GM21423 (cell line): ENCODE measurements around the gene SAMD3.
"Not testable (repeated sequence)": the region's sequence is repeated elsewhere in the genome, so short reads cannot be mapped to it uniquely, and the experiment has no call there.

Experiments
- ATAC-seq: cut with Tn5 transposase; IDR thresholded peaks from one replicate; pipeline ENCODE4 v1.9.1; 2021; ENCODE audit warnings: mild to moderate bottlenecking, moderate library complexity; ENCODE audit not compliant: unreplicated experiment

SAMD3 gene

DNA sequence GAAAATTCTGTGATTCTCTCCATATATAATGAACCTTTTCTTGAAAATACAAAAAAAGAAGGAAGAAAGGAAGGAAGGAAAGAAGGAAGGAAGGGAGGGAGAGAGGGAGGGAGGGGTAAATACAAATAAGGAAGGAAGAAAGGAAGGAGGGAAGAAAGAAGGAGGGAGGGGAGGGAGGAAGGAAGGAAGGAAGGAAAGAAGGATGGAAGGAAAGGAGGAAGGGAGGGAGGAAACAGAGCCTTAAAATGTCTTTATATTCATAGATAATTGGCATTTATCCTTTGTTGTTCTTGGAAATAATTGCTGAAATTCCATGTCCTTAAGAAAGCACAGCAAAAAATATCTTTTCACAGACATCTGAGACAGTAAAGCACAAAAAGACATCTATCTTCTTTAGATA is 40.3 kb downstream of the SAMD3 start:
- no peak for ATAC-seq

DNA sequence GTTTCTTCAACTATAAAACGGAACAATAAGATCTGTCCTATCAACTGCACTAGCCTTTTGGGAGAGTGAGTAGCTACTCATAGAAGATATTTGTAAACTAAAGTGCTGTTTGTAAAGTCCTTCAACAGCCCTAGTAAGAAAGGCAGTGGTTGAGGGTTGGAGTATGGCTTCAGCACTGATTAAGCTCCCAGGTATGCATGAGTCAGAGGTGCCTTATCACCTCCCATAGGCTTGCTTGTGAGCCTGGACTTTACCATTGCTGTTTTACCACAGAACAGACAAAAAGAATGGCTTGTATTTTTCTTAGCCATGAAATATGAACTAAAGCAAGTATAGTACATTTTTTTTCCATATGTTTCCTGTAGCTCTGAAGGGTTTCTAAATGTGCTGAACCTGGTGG is 44.1 kb downstream of the SAMD3 start:
- no peak for ATAC-seq

DNA sequence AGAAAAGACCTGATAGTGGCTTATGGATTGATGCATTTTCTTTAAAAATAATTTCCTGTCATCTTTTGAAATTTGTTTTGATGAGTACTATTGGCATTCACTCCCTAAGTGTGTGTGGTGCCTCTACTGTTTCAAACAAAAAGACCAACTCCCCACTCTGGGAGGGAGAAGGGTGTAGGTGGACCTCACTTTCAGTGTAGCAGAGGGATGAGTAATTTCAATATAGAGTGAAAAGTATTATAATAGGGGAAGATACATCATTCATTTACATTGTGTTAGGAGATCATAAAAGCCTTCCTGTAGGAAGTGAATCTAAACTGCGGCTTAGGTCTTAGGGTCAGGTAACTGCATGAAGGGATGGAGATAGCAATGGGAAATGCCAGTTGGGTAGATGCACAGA is 46.4 kb downstream of the SAMD3 start:
- no peak for ATAC-seq

DNA sequence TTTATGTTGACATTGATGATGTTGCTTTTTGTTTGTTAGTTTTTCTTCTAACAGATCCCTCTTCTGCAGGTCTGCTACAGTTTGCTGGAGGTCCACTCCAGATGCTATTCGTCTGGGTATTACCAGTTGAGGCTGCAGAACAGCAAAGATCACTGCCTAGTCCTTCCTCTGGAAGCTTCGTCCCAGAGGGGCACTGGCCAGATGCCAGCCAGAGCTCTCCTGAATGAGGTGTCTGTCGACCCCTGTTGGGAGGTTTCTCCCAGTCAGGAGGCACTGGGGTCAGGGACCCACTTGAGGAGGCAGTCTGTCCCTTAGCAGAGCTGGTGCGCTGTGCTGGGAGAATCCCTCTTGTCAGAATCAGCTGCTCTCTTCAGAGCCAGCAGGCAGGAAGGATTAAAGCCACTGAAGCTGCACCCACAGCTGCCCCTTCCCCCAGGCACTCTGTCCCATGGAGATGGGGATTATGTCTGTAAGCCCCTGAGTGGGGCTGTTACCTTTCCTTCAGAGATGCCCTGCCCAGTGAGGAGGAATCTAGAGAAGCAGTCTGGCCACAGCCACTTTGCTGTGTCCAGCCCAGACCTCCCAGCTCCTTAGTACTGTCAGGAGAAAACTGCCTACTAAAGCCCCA is 49.3 kb downstream of the SAMD3 start:
- ATAC-seq = not testable (repeated sequence)

DNA sequence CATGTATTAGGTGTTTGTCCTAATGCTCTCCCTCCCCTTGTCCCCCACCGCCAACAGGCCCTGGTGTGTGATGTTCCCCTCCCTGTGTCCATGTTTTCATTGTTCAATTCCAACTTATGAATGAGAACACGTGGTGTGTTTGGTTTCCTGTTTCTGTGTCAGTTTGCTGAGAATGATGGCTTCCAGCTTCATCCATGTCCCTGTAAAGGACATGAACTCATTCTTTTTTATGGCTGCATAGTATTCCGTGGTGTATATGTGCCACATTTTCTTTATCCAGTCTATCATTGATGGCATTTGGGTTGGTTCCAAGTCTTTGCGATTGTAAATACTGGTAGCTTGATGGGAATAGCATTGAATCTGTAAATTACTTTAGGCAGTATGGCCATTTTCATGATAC is 52.6 kb downstream of the SAMD3 start:
- ATAC-seq = not testable (repeated sequence)

DNA sequence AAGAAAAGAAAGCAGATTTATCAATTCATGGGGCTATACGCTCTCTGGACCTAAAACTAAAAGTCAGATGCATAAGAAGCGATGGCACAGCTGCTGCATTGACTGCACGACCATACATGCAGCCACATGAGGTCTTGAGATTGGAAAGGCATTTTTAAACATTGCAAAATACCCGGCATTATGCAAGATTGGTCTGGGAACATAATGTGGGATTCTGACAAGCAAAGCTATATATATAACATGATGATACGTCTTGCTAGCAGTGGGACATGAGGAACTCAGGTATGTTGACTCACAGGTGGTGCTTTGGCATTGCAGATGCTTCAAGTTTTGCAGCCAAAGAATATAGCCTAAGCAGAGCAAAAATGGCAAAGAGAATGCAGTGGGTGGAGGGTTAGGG is 55.1 kb downstream of the SAMD3 start:
- ATAC-seq = no peak

DNA sequence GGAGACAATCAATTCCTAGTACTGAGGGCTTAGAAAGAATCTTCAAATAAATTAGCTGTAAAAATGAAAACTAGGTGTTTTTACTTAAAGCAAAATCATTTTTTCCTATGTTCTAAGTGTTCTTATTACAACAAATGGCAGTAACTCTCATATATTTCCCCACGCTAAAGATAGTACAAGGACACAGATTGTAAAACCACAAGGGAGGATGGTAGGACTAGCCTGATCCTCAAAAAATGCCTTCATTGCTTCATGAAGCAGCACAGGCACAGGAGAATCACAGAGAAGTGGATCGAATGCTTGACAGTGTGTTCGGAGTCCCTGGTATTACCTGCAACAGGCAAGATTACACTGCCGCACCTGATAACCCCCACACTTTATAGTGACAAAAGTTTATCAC is 58.5 kb downstream of the SAMD3 start:
- ATAC-seq = no peak

DNA sequence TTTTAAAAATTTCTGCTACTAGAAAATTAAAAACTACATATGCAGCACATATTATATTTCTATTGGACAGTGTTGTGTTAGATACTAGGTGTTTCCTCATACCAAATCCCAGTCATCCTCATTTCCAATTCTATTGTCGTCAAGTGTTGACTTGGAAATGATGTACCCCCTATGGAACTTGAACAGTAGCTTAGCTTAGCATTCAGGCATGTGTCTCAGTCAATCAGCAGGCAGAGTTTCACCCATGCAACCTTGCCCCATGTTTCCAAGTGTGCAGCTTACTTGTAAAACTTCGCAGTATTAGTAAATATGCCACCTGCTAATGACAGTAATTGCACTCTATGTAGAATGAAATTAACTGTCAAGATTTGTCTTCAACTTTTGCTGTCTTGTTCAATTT is 59.5 kb downstream of the SAMD3 start:
- no peak for ATAC-seq

DNA sequence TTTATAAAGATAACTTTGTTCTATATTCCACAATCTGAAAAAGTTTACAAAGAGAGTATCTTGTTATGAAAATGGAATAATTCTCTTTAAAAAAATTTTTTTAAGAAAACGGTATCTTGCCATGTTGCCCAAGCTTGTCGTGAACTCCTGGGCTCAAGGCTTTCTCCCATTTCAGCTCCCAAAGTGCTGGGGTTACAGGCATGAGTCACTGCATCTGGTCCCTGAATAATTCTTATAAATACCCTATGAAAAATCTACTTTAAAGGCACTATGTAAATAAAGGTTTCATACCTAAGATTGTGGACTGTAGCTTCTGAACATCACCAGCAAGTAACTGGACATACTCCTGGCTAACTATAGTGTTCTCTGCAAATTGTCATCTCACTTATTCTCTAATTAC is 60.3 kb downstream of the SAMD3 start:
- ATAC-seq = no peak

DNA sequence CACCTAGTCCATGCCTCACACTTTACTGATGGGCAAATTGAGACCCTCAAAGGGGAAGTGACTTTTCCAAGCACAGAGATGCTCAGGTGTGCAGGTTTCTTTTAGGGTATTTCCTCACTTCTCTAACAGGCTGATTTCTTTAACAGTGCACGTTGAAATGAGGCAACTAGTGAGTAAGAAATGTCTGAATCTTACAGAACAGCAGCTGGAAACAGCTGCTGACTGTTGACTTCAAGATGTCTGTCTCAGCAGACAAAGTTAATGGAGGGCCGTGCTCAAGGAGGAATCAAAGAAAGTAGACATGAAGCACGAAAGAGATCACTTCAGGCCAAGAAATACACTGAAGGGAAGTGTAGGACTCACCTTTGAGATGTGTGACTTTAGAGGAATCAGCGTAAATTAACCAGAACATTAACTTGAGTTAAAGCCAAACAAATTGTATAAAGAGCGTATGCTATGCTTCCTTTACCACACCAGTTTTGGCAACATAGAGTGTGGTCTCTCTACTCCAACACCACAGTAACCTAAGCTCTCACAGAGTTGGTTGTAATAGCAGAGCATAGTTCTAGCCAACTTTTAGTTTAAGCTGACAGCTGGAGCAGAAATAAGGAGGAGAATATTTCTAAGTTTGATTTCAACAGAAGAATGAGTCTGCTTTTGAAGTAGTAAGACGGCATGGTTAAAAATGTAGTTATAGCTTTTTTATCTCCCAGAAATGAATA is 60.9 kb downstream of the SAMD3 start:
- ATAC-seq = no peak

DNA sequence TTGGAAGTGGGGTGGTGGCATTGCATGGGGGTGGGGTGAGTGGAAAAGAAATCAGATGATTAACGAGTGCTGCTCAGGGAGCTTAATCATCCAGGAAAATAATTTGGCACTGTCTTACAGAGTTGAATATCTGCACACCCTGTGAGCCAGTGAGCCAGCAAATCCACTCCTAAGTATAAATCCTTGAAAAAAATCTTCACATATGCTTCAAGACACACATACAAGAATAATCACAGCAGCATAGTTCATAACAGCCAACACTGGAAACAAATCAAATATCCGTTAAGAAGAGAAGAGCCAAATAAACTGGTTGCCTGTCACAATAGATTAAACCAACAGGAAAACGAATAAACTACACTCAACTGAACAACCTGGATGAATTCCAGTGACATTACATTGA is 62.8 kb downstream of the SAMD3 start:
- ATAC-seq = no peak

DNA sequence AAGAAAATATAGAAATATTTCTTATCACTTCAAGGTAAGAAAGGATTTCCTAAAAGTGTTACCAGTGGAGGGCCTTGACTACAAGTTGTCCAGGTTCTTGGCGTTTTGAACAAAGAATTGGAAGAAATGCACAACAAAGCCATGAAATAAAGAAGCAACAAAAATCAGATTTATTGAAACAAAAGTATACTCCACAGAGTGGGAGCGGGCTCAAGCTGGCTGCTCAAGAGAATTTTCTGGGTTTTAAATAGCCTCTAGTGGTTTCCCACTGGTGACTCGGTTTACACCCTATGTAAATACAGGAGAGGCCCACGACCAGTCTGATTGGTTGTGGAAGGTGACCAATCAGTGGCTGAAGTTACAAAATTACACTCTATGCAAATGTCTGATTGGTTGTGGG is 64.2 kb downstream of the SAMD3 start:
- no peak for ATAC-seq

DNA sequence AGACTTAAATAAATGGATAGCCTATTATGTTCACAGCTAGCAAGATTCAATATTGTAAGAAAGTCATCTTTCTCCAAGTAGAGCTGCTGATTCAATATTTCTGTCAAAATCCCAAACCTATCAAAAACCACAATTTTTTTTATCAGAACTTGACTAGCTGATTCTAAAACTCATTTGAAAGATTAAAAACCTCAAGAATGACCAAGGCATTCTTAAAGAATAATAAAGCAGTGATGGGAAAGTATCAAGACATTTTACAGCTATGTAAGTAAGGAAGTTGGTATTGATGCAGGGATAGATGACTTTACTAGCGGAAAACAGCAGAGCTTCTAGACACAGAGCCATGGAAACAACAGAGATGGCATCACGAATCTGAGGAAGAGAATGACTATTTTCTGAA is 64.7 kb downstream of the SAMD3 start:
- ATAC-seq = no peak

DNA sequence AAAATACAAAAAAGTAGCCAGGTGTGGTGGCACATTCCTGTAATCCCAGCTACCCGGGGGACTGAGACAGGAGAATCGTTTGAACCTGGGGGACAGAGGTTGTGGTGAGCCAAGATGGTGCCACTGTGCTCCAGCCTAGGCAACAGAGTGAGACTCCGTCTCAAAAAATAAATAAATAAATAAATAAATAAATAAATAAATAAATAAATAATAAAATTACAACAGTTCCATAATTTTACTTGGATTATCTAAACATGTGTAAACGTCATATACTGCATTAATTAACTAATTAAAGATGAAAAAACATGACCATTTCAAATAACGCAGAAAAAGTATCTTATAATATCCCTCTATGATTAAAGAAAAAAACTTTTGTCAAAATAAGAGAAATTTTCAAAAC is 65.8 kb downstream of the SAMD3 start:
- no peak for ATAC-seq

DNA sequence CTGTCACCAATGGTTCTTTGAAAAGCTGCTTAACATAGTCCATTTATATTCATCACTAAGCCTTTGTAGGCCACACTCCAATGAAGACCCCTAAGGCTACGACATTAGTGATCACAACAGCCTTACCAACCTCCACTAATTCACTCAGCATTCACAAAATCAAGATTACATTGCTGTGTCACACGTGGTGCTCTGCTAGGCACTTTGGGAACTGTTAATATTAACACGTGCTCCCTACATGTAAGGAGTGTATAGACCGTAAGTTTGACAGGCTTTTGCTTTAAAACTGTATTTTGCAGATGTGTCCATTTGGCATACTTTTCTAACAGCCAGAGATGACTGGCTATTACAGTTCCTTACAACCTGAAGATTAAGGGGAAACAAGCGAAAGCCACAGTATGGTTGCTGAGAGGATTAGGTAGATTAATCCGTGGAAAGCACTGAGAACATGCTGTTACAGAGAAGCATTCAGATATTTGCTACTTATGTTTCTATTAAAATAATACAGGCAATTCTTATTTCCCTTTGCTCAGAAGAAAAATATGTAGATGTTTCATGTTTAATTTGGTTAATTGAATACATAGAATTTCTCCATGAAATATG is 69.7 kb downstream of the SAMD3 start:
- ATAC-seq = no peak

DNA sequence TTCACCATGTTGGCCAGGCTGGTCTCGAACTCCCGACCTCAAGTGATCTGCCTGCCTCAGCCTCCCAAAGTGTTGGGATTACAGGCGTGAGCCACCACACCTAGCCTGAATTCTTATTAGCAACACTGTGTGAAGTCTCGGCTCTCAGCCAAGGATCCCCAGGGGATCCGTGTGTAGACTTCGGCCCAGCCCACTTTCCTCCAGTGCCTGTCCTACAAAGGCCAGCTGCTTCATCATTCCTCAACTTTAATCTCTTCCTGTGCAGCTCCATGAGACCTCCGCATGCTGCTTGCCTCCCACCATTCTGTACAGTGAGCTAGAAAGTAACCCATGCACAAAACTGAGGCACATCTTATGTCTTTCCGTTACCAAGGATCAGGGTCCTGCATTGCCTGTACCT is 71.8 kb downstream of the SAMD3 start:
- no peak for ATAC-seq

DNA sequence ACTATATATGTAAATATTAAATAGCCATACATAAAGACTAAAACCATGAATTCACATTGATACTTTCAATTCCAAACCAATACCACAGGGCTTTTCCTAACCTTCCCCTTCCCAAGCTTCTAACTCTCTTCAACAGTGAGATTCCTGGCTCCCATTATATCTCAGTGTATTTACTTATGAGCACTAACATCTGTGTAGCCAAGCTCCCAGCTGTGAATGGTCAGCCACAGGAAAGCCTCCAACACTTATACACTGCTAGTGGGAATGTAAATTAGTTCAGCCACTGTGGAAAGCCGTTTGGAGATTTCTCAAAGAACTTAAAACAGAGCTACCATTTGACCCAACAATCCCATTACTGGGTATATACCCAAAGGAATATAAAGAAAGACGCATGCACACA is 73.7 kb downstream of the SAMD3 start:
- not testable (repeated sequence) for ATAC-seq

DNA sequence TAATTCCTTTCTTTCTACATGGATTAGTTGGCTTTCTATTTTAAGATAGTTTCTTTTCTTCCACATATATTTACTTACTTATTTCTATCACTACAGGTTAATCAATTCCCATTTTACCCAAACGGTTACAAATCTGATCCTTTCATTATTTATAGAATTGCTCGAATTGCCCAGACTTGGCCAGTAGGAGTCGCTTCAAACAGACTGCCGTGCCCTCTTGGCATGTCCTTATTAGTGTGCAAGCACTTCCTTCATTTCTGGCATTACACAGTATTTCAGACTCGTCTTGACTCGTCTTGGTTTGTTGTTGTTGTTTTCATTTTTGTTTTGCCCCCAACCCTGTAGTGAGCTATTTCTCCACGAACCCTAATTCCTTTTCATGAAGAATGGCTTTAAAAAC is 74.6 kb downstream of the SAMD3 start:
- ATAC-seq = no peak

DNA sequence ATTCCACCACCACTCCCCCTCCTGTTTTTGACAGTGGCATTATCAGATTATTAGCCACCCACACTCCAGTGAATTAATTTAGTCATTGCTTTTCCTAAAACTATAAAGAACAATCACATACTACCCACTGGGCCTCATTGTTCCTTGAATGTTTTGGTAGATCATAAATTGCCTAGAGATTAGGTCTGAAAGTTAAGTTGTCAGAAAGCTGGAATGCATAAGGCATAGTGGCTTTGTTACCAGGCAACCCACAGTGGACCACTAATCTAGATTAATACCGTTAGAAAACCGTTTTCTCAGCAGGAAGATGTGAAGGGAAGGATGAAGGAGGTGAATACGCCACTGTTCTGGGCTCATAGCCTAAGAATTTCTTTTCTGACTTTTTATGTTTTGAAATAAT is 75.6 kb downstream of the SAMD3 start:
- ATAC-seq = no peak

DNA sequence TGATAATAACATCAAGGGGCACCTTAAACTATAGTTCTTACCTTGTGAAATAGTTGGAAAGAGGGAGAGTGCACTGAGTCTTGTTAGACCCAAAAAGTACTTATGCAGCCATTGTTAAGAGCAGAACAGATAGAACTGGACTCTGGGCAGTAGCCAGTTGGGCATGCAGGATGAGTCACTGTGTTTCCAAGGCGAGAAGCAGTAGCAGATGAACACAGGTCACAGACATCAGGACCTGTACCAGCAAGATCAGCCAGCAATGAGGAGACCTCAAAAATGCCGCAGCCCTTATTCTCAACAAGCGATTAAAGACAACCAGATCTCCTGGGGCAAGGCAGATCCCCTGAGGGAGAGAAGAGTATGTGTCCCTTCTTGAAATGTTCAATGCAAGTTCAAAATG is 79.0 kb downstream of the SAMD3 start:
- ATAC-seq = no peak

DNA sequence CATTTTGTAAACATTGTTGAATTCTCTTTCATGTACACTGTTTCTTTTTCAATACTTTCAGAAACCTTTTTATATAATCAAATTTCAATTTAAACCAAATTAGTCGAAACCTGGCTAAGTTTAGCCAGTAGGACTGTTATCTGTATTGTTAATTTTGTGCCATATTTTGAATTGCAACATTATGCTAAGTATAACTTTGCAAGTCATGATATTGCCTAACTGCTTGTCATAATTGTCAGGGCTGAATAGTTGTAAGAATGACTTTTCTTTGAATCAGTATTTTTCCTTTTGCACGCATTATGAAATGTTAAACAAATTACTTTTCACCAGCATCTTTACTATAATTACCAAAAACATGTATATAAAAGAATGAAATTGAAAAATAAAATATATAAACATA is 82.7 kb downstream of the SAMD3 start:
- no peak for ATAC-seq

DNA sequence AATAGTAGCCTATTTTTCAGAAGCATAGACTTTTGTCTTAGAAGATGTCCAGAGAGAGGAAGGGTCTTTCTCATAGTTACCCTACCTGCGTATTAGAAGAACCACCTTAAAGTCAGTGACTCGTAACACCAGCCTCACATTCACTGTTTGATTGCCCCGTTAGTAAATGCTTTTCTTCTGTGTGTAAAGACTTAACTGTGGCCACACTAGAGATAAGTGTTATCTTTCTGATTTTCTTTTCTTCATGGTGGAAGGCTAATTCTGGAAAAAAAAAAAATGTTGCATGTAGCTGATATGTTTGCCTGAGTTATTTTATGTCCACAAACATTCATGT is 83.9 kb downstream of the SAMD3 start:
- no peak for ATAC-seq
